ENCODE data around the gene EBI3.

DNA sequence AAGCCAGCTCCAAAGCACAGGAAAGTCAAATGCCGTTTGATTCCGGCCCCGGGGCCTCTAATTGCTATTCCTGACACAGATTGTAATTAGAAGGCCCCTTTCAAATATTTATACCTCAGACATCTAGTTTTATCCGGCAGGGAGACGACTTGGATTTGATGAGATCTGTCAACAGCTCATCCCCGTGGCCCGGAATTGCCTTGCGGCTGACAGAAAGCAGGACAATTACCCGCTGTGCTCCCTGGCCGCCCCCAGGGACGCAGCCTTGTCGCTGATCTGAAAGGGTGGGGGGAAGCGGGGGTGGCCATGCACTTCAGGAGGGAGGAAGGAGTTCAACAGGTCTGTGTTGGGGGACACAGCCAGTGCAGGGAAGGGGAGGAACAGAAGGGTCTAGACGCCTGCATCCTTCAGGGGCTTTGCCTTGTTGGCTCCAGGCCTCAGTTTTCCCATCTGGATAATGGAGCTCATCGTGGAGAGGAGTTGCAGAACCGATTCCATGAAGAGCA is 47.9 kb downstream of the EBI3 start:
- TF ChIP-seq POLR2A (IDR thresholded peaks at IDR 0.05; ENCODE audit: low read length) = no peak
- TF ChIP-seq GATA1 (IDR thresholded peaks at IDR 0.05; ENCODE audit: low read depth, low read length) = no peak
